ENCODE results near the gene CHI3L1. TPM values are rescaled to one million over a fixed set of nuclear protein-coding genes. Genes with fewer than 3 reads are reported as not detected.
A peak's percentile ranks its signal among the peaks of the same experiment; 100 is the strongest.
"Not testable (repeated sequence)": the region's sequence is repeated elsewhere in the genome, so short reads cannot be mapped to it uniquely, and the experiment has no call there.

The CHI3L1 gene
- 10 to 100 TPM in 1 of 2 donors, 1 to 10 TPM in 1; 1.1 to 14.2 TPM for total RNA-seq
- 1 to 10 TPM; 1.7 to 2.0 TPM for polyA plus RNA-seq (ENCODE audit: insufficient read length in 2 of 2)
- long read RNA-seq, donor 1, partial matches to known transcripts = 0 of 3 reads
- long read RNA-seq, donor 1, other reads (novel, unspliced or antisense) = 0 of 3 reads
- long read RNA-seq, donor 2, partial matches to known transcripts = 0 of 1 reads
- long read RNA-seq, donor 2, other reads (novel, unspliced or antisense) = 0 of 1 reads
- long read RNA-seq, donor 3 = 0 reads
- long read RNA-seq, donor 4 = 0 reads

- 63% methylated on average over 5 of the region's 14 CpGs for WGBS (ENCODE audit: insufficient coverage)
- peaks cover 42% of the 10 kb centered on the region for H3K4me1 ChIP-seq (ENCODE audit: control insufficient read depth, insufficient read depth, low read length)
- peak within 1 kb of the TSS; percentile 70 for H3K27ac ChIP-seq (ENCODE audit: low read depth, low read length)
- H3K36me3 ChIP-seq (ENCODE audit: control insufficient read depth, insufficient read depth, low read length) = no peaks in the 10 kb centered on the region
- DNase-seq (ENCODE audit: low read depth in 4 of 6, low spot score in 6 of 6) = peak in 1 of 6 donors; percentile 32
- H3K27me3 ChIP-seq (ENCODE audit: control insufficient read depth, insufficient read depth, low read length) = no peaks in the 10 kb centered on the region
- no peaks in the 10 kb centered on the region for H3K9me3 ChIP-seq (ENCODE audit: control insufficient read depth, insufficient read depth, low read length)
- H3K4me3 ChIP-seq (ENCODE audit: low read depth, low read length) = no peak within 1 kb of the TSS
Observed at GRCh38 chr1:203186446-203187303, at the start of gene CHI3L1. CHI3L1 (minus strand) TSS chr1:203186704; CDS start chr1:203186623, 81 bp downstream.

GRCh38 chr1:203234901-203235300 lies 48.4 kb upstream of the CHI3L1 start:
- H3K4me3 ChIP-seq (ENCODE audit: low read depth, low read length); H3K4me1 ChIP-seq (ENCODE audit: control insufficient read depth, insufficient read depth, low read length): not testable (repeated sequence)
- no CpG with 5 or more reads among the region's 7 CpGs for WGBS (ENCODE audit: insufficient coverage)

GRCh38 chr1:203229471-203230135 lies 43.1 kb upstream of the CHI3L1 start, which contains the start of gene CHIT1:
CHIT1 (minus strand) TSS chr1:203229673; CDS start chr1:203229636, 37 bp downstream.
- Histone ChIP-seq H3K4me3 (ENCODE audit: low read depth, low read length) (no peak within 1 kb of the TSS), H3K4me1 (ENCODE audit: control insufficient read depth, insufficient read depth, low read length) (no peaks in the 10 kb centered on the region), H3K27ac (ENCODE audit: low read depth, low read length) (no peak within 1 kb of the TSS), H3K36me3 (ENCODE audit: control insufficient read depth, insufficient read depth, low read length) (no peaks in the 10 kb centered on the region), H3K9me3 (ENCODE audit: control insufficient read depth, insufficient read depth, low read length) (no peaks in the 10 kb centered on the region), H3K27me3 (ENCODE audit: control insufficient read depth, insufficient read depth, low read length) (peaks cover 3% of the 10 kb centered on the region)
- no peak for DNase-seq (ENCODE audit: low read depth in 4 of 6, low spot score in 6 of 6)
- 96% methylated on average over 3 of the region's 7 CpGs for WGBS (ENCODE audit: insufficient coverage)

More at GRCh38 chr1:203234901-203235300, 48.4 kb upstream of the CHI3L1 start:
- H3K36me3 ChIP-seq (ENCODE audit: control insufficient read depth, insufficient read depth, low read length); DNase-seq (ENCODE audit: low read depth in 4 of 6, low spot score in 6 of 6); H3K27me3 ChIP-seq (ENCODE audit: control insufficient read depth, insufficient read depth, low read length); H3K9me3 ChIP-seq (ENCODE audit: control insufficient read depth, insufficient read depth, low read length); H3K27ac ChIP-seq (ENCODE audit: low read depth, low read length): not testable (repeated sequence)

GRCh38 chr1:203228670-203229069 lies 42.2 kb upstream of the CHI3L1 start:
- no peaks in the 10 kb centered on the region for H3K36me3 ChIP-seq (ENCODE audit: control insufficient read depth, insufficient read depth, low read length)

GRCh38 chr1:203227371-203228083 lies 41.0 kb upstream of the CHI3L1 start:
- no peaks in the 10 kb centered on the region for H3K27me3 ChIP-seq (ENCODE audit: control insufficient read depth, insufficient read depth, low read length)
- H3K4me1 ChIP-seq (ENCODE audit: control insufficient read depth, insufficient read depth, low read length) = no peaks in the 10 kb centered on the region
- WGBS (ENCODE audit: insufficient coverage) = 89% methylated on average over 8 of the region's 9 CpGs
- no peaks in the 10 kb centered on the region for H3K9me3 ChIP-seq (ENCODE audit: control insufficient read depth, insufficient read depth, low read length)
- no peak for DNase-seq (ENCODE audit: low read depth in 4 of 6, low spot score in 6 of 6)
- H3K4me3 ChIP-seq (ENCODE audit: low read depth, low read length) = no peak overlapping the region
- H3K27ac ChIP-seq (ENCODE audit: low read depth, low read length) = no peak overlapping the region
- no peaks in the 10 kb centered on the region for H3K36me3 ChIP-seq (ENCODE audit: control insufficient read depth, insufficient read depth, low read length)

More at GRCh38 chr1:203228670-203229069, 42.2 kb upstream of the CHI3L1 start:
- no peaks in the 10 kb centered on the region for H3K4me1 ChIP-seq (ENCODE audit: control insufficient read depth, insufficient read depth, low read length)
- no peak overlapping the region for H3K4me3 ChIP-seq (ENCODE audit: low read depth, low read length)
- peaks cover 3% of the 10 kb centered on the region for H3K27me3 ChIP-seq (ENCODE audit: control insufficient read depth, insufficient read depth, low read length)
- no peak for DNase-seq (ENCODE audit: low read depth in 4 of 6, low spot score in 6 of 6)
- H3K9me3 ChIP-seq (ENCODE audit: control insufficient read depth, insufficient read depth, low read length) = no peaks in the 10 kb centered on the region
- H3K27ac ChIP-seq (ENCODE audit: low read depth, low read length) = no peak overlapping the region
- WGBS (ENCODE audit: insufficient coverage) = 81% methylated on average over 3 of the region's 4 CpGs

DNA sequence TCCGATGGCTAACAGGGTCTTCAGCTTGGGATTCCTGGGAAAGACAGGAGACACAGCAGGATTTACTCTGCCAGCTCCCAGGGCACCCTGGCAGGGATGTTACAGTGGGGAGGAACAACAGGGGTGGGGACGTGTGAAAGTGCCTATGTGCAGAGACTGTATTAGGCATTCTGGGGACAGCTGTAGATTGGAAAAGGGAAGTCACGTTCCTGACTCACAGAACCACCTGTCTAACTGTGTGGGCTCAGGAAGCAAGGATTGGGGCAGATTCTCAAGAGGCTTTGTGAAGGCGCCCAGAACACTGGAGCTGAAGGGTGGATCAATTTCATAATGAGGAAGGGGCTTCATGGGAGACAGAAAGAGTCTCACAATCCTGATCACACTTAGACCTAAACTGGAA lies 38.6 kb upstream of the CHI3L1 start:
- Histone ChIP-seq H3K9me3 (ENCODE audit: control insufficient read depth, insufficient read depth, low read length) (no peaks in the 10 kb centered on the region), H3K36me3 (ENCODE audit: control insufficient read depth, insufficient read depth, low read length) (no peaks in the 10 kb centered on the region), H3K4me3 (ENCODE audit: low read depth, low read length) (no peak overlapping the region), H3K4me1 (ENCODE audit: control insufficient read depth, insufficient read depth, low read length) (no peaks in the 10 kb centered on the region), H3K27ac (ENCODE audit: low read depth, low read length) (no peak overlapping the region), H3K27me3 (ENCODE audit: control insufficient read depth, insufficient read depth, low read length) (no peaks in the 10 kb centered on the region)
- DNase-seq (ENCODE audit: low read depth in 4 of 6, low spot score in 6 of 6) = no peak
- WGBS (ENCODE audit: insufficient coverage) = 86% methylated on average over 4 of the region's 4 CpGs

- Histone ChIP-seq H3K9me3 (ENCODE audit: control insufficient read depth, insufficient read depth, low read length) (no peaks in the 10 kb centered on the region), H3K27ac (ENCODE audit: low read depth, low read length) (no peak overlapping the region), H3K27me3 (ENCODE audit: control insufficient read depth, insufficient read depth, low read length) (peaks cover 2% of the 10 kb centered on the region), H3K36me3 (ENCODE audit: control insufficient read depth, insufficient read depth, low read length) (no peaks in the 10 kb centered on the region), H3K4me1 (ENCODE audit: control insufficient read depth, insufficient read depth, low read length) (no peaks in the 10 kb centered on the region), H3K4me3 (ENCODE audit: low read depth, low read length) (no peak overlapping the region)
- DNase-seq (ENCODE audit: low read depth in 4 of 6, low spot score in 6 of 6) = no peak
- WGBS (ENCODE audit: insufficient coverage) = 90% methylated on average over 18 of the region's 18 CpGs
Observed at GRCh38 chr1:203223012-203223775, 36.7 kb upstream of the CHI3L1 start.

DNA sequence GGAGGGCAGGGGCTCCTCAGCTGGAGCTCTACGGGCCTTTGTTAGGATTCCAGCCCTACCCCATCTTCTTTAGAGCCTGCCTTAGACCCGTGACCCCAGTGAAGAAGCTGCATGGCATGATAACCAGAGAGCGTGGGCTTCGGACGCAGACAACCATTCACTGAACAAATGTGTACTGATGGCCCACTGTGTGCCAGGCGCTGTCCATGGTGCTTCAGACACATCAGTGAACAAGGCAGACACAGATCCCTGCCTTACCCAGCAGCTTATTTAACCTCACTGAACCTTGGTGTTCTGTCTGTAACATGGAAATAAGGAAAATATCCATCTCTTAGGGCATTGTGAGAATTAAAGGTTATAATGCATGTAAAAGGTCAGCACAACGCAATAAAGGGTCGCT lies 33.4 kb upstream of the CHI3L1 start:
- Histone ChIP-seq H3K36me3 (ENCODE audit: control insufficient read depth, insufficient read depth, low read length) (no peaks in the 10 kb centered on the region), H3K4me1 (ENCODE audit: control insufficient read depth, insufficient read depth, low read length) (peaks cover 5% of the 10 kb centered on the region), H3K27me3 (ENCODE audit: control insufficient read depth, insufficient read depth, low read length) (peaks cover 5% of the 10 kb centered on the region), H3K4me3 (ENCODE audit: low read depth, low read length) (no peak overlapping the region), H3K27ac (ENCODE audit: low read depth, low read length) (no peak overlapping the region), H3K9me3 (ENCODE audit: control insufficient read depth, insufficient read depth, low read length) (no peaks in the 10 kb centered on the region)
- DNase-seq (ENCODE audit: low read depth in 4 of 6, low spot score in 6 of 6) = no peak
- 91% methylated on average over 8 of the region's 8 CpGs for WGBS (ENCODE audit: insufficient coverage)
